ENCODE results near the gene GPR78.

The GPR78 gene

DNA sequence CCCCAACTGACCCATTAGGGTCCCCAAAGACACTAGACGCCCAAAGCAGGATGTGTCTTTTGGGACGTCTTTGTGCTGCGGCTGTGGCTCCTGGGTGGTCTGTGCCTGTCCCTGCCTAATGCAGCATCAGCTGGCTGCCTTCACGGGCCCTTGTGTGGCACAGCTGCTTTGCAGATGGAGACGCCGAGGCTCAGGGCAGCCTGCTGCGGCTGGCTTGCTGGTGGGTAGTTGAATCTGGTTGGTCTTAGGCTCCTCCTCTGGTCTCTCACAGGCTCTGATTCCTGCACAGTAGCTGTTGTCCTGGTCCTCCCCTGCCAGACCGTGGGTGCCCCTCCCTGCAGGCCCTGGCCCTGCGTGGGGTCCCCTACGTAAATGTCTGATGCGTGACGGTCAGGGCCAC, 20.5 kb downstream of the GPR78 start:
- TF ChIP-seq ARNTL (CRISPR knock-in tag; IDR thresholded peaks at IDR 0.05; ENCODE audit: borderline replicate concordance, low read depth) = no peak
- no peak for TF ChIP-seq RARB (CRISPR knock-in tag; IDR thresholded peaks at IDR 0.05)
- TF ChIP-seq ZFP3 (CRISPR knock-in tag; IDR thresholded peaks at IDR 0.05) = no peak
- TF ChIP-seq, protein P1, sequence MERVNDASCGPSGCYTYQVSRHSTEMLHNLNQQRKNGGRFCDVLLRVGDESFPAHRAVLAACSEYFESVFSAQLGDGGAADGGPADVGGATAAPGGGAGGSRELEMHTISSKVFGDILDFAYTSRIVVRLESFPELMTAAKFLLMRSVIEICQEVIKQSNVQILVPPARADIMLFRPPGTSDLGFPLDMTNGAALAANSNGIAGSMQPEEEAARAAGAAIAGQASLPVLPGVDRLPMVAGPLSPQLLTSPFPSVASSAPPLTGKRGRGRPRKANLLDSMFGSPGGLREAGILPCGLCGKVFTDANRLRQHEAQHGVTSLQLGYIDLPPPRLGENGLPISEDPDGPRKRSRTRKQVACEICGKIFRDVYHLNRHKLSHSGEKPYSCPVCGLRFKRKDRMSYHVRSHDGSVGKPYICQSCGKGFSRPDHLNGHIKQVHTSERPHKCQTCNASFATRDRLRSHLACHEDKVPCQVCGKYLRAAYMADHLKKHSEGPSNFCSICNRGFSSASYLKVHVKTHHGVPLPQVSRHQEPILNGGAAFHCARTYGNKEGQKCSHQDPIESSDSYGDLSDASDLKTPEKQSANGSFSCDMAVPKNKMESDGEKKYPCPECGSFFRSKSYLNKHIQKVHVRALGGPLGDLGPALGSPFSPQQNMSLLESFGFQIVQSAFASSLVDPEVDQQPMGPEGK (CRISPR knock-in tag; IDR thresholded peaks at IDR 0.05; ENCODE audit: borderline replicate concordance) = no peak
- no peak for TF ChIP-seq BACH2 (CRISPR knock-in tag; IDR thresholded peaks at IDR 0.05; ENCODE audit: borderline replicate concordance)
- TF ChIP-seq TCF4 (CRISPR knock-in tag; IDR thresholded peaks at IDR 0.05; ENCODE audit: borderline replicate concordance) = no peak
- TF ChIP-seq ZNF8 (CRISPR knock-in tag; IDR thresholded peaks at IDR 0.05) = no peak
- TF ChIP-seq, protein P2, sequence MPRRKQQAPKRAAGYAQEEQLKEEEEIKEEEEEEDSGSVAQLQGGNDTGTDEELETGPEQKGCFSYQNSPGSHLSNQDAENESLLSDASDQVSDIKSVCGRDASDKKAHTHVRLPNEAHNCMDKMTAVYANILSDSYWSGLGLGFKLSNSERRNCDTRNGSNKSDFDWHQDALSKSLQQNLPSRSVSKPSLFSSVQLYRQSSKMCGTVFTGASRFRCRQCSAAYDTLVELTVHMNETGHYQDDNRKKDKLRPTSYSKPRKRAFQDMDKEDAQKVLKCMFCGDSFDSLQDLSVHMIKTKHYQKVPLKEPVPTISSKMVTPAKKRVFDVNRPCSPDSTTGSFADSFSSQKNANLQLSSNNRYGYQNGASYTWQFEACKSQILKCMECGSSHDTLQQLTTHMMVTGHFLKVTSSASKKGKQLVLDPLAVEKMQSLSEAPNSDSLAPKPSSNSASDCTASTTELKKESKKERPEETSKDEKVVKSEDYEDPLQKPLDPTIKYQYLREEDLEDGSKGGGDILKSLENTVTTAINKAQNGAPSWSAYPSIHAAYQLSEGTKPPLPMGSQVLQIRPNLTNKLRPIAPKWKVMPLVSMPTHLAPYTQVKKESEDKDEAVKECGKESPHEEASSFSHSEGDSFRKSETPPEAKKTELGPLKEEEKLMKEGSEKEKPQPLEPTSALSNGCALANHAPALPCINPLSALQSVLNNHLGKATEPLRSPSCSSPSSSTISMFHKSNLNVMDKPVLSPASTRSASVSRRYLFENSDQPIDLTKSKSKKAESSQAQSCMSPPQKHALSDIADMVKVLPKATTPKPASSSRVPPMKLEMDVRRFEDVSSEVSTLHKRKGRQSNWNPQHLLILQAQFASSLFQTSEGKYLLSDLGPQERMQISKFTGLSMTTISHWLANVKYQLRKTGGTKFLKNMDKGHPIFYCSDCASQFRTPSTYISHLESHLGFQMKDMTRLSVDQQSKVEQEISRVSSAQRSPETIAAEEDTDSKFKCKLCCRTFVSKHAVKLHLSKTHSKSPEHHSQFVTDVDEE (CRISPR knock-in tag; IDR thresholded peaks at IDR 0.05) = no peak
- no peak for TF ChIP-seq SNAI2 (CRISPR knock-in tag; IDR thresholded peaks at IDR 0.05)
- TF ChIP-seq GLIS3 (CRISPR knock-in tag; IDR thresholded peaks at IDR 0.05) = no peak
- no peak for TF ChIP-seq ESRRG (CRISPR knock-in tag; IDR thresholded peaks at IDR 0.05)
- TF ChIP-seq PPARA (CRISPR knock-in tag; IDR thresholded peaks at IDR 0.05; ENCODE audit: borderline replicate concordance) = no peak
- no peak for TF ChIP-seq ISL1 (CRISPR knock-in tag; IDR thresholded peaks at IDR 0.05)
- TF ChIP-seq, protein P3, sequence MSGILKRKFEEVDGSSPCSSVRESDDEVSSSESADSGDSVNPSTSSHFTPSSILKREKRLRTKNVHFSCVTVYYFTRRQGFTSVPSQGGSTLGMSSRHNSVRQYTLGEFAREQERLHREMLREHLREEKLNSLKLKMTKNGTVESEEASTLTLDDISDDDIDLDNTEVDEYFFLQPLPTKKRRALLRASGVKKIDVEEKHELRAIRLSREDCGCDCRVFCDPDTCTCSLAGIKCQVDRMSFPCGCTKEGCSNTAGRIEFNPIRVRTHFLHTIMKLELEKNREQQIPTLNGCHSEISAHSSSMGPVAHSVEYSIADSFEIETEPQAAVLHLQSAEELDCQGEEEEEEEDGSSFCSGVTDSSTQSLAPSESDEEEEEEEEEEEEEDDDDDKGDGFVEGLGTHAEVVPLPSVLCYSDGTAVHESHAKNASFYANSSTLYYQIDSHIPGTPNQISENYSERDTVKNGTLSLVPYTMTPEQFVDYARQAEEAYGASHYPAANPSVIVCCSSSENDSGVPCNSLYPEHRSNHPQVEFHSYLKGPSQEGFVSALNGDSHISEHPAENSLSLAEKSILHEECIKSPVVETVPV (CRISPR knock-in tag; IDR thresholded peaks at IDR 0.05) = no peak
- TF ChIP-seq, protein P4, sequence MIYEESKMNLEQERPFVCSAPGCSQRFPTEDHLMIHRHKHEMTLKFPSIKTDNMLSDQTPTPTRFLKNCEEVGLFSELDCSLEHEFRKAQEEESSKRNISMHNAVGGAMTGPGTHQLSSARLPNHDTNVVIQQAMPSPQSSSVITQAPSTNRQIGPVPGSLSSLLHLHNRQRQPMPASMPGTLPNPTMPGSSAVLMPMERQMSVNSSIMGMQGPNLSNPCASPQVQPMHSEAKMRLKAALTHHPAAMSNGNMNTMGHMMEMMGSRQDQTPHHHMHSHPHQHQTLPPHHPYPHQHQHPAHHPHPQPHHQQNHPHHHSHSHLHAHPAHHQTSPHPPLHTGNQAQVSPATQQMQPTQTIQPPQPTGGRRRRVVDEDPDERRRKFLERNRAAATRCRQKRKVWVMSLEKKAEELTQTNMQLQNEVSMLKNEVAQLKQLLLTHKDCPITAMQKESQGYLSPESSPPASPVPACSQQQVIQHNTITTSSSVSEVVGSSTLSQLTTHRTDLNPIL (CRISPR knock-in tag; IDR thresholded peaks at IDR 0.05; ENCODE audit: low read depth) = no peak
- no peak for TF ChIP-seq ZFP30 (CRISPR knock-in tag; IDR thresholded peaks at IDR 0.05)
- no peak for TF ChIP-seq ZNF565 (CRISPR knock-in tag; conservative IDR thresholded peaks at IDR 0.05; ENCODE audit: low read depth)
- TF ChIP-seq, protein P5, sequence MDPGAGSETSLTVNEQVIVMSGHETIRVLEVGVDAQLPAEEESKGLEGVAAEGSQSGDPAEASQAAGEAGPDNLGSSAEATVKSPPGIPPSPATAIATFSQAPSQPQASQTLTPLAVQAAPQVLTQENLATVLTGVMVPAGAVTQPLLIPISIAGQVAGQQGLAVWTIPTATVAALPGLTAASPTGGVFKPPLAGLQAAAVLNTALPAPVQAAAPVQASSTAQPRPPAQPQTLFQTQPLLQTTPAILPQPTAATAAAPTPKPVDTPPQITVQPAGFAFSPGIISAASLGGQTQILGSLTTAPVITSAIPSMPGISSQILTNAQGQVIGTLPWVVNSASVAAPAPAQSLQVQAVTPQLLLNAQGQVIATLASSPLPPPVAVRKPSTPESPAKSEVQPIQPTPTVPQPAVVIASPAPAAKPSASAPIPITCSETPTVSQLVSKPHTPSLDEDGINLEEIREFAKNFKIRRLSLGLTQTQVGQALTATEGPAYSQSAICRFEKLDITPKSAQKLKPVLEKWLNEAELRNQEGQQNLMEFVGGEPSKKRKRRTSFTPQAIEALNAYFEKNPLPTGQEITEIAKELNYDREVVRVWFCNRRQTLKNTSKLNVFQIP (CRISPR knock-in tag; IDR thresholded peaks at IDR 0.05; ENCODE audit: borderline replicate concordance, low read depth) = no peak
- no peak for ATAC-seq

DNA sequence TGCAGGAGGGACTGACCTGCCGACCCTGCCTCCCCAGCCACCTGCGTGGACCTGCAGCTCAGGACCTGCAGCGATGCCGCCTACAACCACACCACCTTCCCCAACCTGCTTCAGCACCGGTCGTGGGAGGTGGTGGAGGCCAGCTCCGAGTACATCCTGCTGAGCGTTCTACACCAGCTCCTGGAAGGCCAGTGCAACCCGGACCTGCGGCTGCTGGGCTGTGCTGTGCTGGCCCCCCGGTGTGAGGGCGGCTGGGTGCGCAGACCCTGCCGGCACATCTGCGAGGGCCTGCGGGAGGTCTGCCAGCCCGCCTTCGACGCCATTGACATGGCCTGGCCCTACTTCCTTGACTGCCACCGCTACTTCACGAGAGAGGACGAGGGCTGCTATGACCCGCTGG, 20.9 kb downstream of the GPR78 start:
- no peak for ATAC-seq
- TF ChIP-seq PPARA (CRISPR knock-in tag; IDR thresholded peaks at IDR 0.05; ENCODE audit: borderline replicate concordance) (no peak), ZFP30 (CRISPR knock-in tag; IDR thresholded peaks at IDR 0.05) (no peak), BACH2 (CRISPR knock-in tag; IDR thresholded peaks at IDR 0.05; ENCODE audit: borderline replicate concordance) (no peak), ZFP3 (CRISPR knock-in tag; IDR thresholded peaks at IDR 0.05) (no peak), OSR1 (CRISPR knock-in tag; IDR thresholded peaks at IDR 0.05) (no peak), RARB (CRISPR knock-in tag; IDR thresholded peaks at IDR 0.05) (no peak), ZNF565 (CRISPR knock-in tag; conservative IDR thresholded peaks at IDR 0.05; ENCODE audit: low read depth) (no peak), TOX (CRISPR knock-in tag; IDR thresholded peaks at IDR 0.05; ENCODE audit: borderline replicate concordance) (no peak), GLIS3 (CRISPR knock-in tag; IDR thresholded peaks at IDR 0.05) (no peak), ISL1 (CRISPR knock-in tag; IDR thresholded peaks at IDR 0.05) (no peak), ZC3H10 (CRISPR knock-in tag; IDR thresholded peaks at IDR 0.05) (no peak), ZNF8 (CRISPR knock-in tag; IDR thresholded peaks at IDR 0.05) (no peak), ARNTL (CRISPR knock-in tag; IDR thresholded peaks at IDR 0.05; ENCODE audit: borderline replicate concordance, low read depth) (no peak), ESRRG (CRISPR knock-in tag; IDR thresholded peaks at IDR 0.05) (no peak)
- TF ChIP-seq, protein P5 (CRISPR knock-in tag; IDR thresholded peaks at IDR 0.05; ENCODE audit: borderline replicate concordance, low read depth) = no peak
- TF ChIP-seq, protein P2 (CRISPR knock-in tag; IDR thresholded peaks at IDR 0.05) = no peak
- TF ChIP-seq, protein P1 (CRISPR knock-in tag; IDR thresholded peaks at IDR 0.05; ENCODE audit: borderline replicate concordance) = no peak
